Brain microvascular endothelial cell (primary cell): Measurements from ENCODE around the gene ZBTB25.

Experiments used
- DNase-seq: peaks from one replicate; pipeline ENCODE4 v3.0.0-alpha.2; 2020
- H3K27ac ChIP-seq: fragments of 250-450 bp; sonication (Bioruptor Pico); 2 replicates; pipeline ENCODE4 v1.5.1; 2020; ENCODE audit warnings: mild to moderate bottlenecking, moderate library complexity
- H3K27me3 ChIP-seq: fragments of 250-450 bp; sonication (Bioruptor Pico); replicated peaks from 2 replicates; pipeline ENCODE4 v1.5.1; 2020; ENCODE audit warnings: mild to moderate bottlenecking
- H3K36me3 ChIP-seq: fragments of 250-450 bp; sonication (Bioruptor Pico); replicated peaks from 2 replicates; pipeline ENCODE4 v1.5.1; 2020; ENCODE audit warnings: mild to moderate bottlenecking
- H3K4me3 ChIP-seq: 2 replicates; pipeline ENCODE4 v1.5.1; 2011; ENCODE audit warnings: low read depth, mild to moderate bottlenecking, control low read depth, low read length, moderate library complexity
- CTCF ChIP-seq: IDR thresholded peaks from 2 replicates; pipeline ENCODE4 v1.5.1; 2011; ENCODE audit warnings: low read depth, mild to moderate bottlenecking, moderate library complexity, low read length, control low read depth, inconsistent platforms; ENCODE audit errors: missing control alignments
- in situ Hi-C: cut with HindIII; loops from 2 replicates; pipeline ENCODE4 v1.10.0; 2017; ENCODE audit warnings: low sequenced_read_pairs, low pct_ligation_motif_present

ZBTB25 gene

GRCh38 chr14:64509036-64509435, 5.4 kb upstream of the ZBTB25 start:
- in situ Hi-C loops: no loop called here
- no peak overlapping the region for H3K4me3 ChIP-seq
- TF ChIP-seq CTCF: no peak
- DNase-seq: no peak
- no peak overlapping the region for H3K27ac ChIP-seq
- no peaks in the 10 kb centered on the region for H3K27me3 ChIP-seq
- H3K36me3 ChIP-seq: peaks cover 2% of the 10 kb centered on the region

- Histone ChIP-seq H3K27me3 (no peaks in the 10 kb centered on the region), H3K27ac (no peak overlapping the region), H3K4me3 (no peak overlapping the region), H3K36me3 (peaks cover 2% of the 10 kb centered on the region)
- no peak for TF ChIP-seq CTCF
- no peak for DNase-seq
- in situ Hi-C loops: no loop called here
Observed at GRCh38 chr14:64508215-64508776, 4.7 kb upstream of the ZBTB25 start.

GRCh38 chr14:64507376-64508156, 3.9 kb upstream of the ZBTB25 start:
- DNase-seq: no peak
- peaks cover 2% of the 10 kb centered on the region for H3K36me3 ChIP-seq
- no peak for TF ChIP-seq CTCF
- H3K27ac ChIP-seq: no peak overlapping the region
- H3K4me3 ChIP-seq: no peak overlapping the region
- no peaks in the 10 kb centered on the region for H3K27me3 ChIP-seq
- in situ Hi-C loops: no loop called here

GRCh38 chr14:64506721-64507120, 3.1 kb upstream of the ZBTB25 start:
- peak overlapping the region; percentile 41 for H3K4me3 ChIP-seq
- in situ Hi-C loops: no loop called here
- TF ChIP-seq CTCF: no peak
- H3K27me3 ChIP-seq: no peaks in the 10 kb centered on the region
- peaks cover 2% of the 10 kb centered on the region for H3K36me3 ChIP-seq
- no peak overlapping the region for H3K27ac ChIP-seq
- DNase-seq: no peak

GRCh38 chr14:64504897-64505794, 1.5 kb upstream of the ZBTB25 start:
- Histone ChIP-seq H3K27me3 (no peaks in the 10 kb centered on the region), H3K27ac (peak overlapping the region; percentile 98), H3K36me3 (no peaks in the 10 kb centered on the region), H3K4me3 (peak overlapping the region; percentile 66)
- in situ Hi-C loops: no loop called here
- no peak for TF ChIP-seq CTCF
- peak; percentile 83 for DNase-seq
